Stomach smooth muscle (tissue), 2 donors: ENCODE results near the gene RARRES1.

Experiments
- H3K27ac ChIP-seq: one replicate; pipeline ENCODE4 v1.7.0; 2013; ENCODE audit warnings: mild to moderate bottlenecking, low read length, inconsistent platforms
- H3K27me3 ChIP-seq, 2 donors: one replicate each; pipeline ENCODE4 v1.7.0; 2013; ENCODE audit warnings: low read length in 2 of 2; ENCODE audit not compliant: insufficient read depth in 2 of 2, control insufficient read depth in 1 of 2
- H3K36me3 ChIP-seq, 2 donors: one replicate each; pipeline ENCODE4 v1.7.0; 2013; ENCODE audit warnings: low read length in 2 of 2; ENCODE audit not compliant: control insufficient read depth in 2 of 2, insufficient read depth in 2 of 2
- H3K4me1 ChIP-seq: one replicate; pipeline ENCODE4 v1.7.0; 2013; ENCODE audit warnings: low read length; ENCODE audit not compliant: control insufficient read depth, insufficient read depth
- H3K4me3 ChIP-seq, 2 donors: one replicate each; pipeline ENCODE4 v1.7.0; 2013; ENCODE audit warnings: low read length in 2 of 2
- H3K9ac ChIP-seq, 2 donors: one replicate each; pipeline ENCODE4 v1.7.0; 2013; ENCODE audit warnings: low read length in 2 of 2, mild to moderate bottlenecking in 1 of 2
- H3K9me3 ChIP-seq, 2 donors: one replicate each; pipeline ENCODE4 v1.7.0; 2013; ENCODE audit warnings: low read length in 2 of 2; ENCODE audit not compliant: control insufficient read depth in 2 of 2
- donor health status: healthy.
- donor health status: Pancreatic carcinoma.

RARRES1 gene

GRCh38 chr3:158744567-158745288, 12.5 kb upstream of the RARRES1 start:
- Histone ChIP-seq H3K4me1 (peaks cover 4% of the 10 kb centered on the region), H3K4me3 (no peak overlapping the region), H3K9ac (no peak overlapping the region), H3K36me3 (peaks cover 12 to 19% of the 10 kb centered on the region in 2 donors), H3K9me3 (no peaks in the 10 kb centered on the region), H3K27ac (no peak overlapping the region), H3K27me3 (no peaks in the 10 kb centered on the region)

- no peak overlapping the region for H3K4me3 ChIP-seq
- H3K9me3 ChIP-seq, result no peaks in the 10 kb centered on the region
- peaks cover 7 to 17% of the 10 kb centered on the region in 2 donors for H3K36me3 ChIP-seq
- H3K27ac ChIP-seq, result no peak overlapping the region
- H3K9ac ChIP-seq, result no peak overlapping the region
- peaks cover 4% of the 10 kb centered on the region for H3K4me1 ChIP-seq
- H3K27me3 ChIP-seq, result no peaks in the 10 kb centered on the region
Measured at GRCh38 chr3:158743664-158744566, 11.7 kb upstream of the RARRES1 start.

GRCh38 chr3:158742871-158743663, 10.8 kb upstream of the RARRES1 start:
- H3K4me3 ChIP-seq, result no peak overlapping the region
- no peaks in the 10 kb centered on the region for H3K9me3 ChIP-seq
- no peaks in the 10 kb centered on the region for H3K27me3 ChIP-seq
- H3K4me1 ChIP-seq, result no peaks in the 10 kb centered on the region
- H3K36me3 ChIP-seq, result peaks cover 7 to 23% of the 10 kb centered on the region in 2 donors
- no peak overlapping the region for H3K27ac ChIP-seq
- H3K9ac ChIP-seq, result no peak overlapping the region

- Histone ChIP-seq H3K27ac (no peak overlapping the region), H3K4me3 (no peak overlapping the region), H3K9me3 (peaks cover 6 to 7% of the 10 kb centered on the region in 2 donors), H3K9ac (no peak overlapping the region), H3K4me1 (no peaks in the 10 kb centered on the region), H3K36me3 (peaks cover 0 to 20% of the 10 kb centered on the region in 2 donors), H3K27me3 (no peaks in the 10 kb centered on the region)
Measured at GRCh38 chr3:158739661-158740060, 7.4 kb upstream of the RARRES1 start.

GRCh38 chr3:158739078-158739477, 6.8 kb upstream of the RARRES1 start:
- Histone ChIP-seq H3K4me3 (no peak overlapping the region), H3K27me3 (no peaks in the 10 kb centered on the region), H3K9ac (no peak overlapping the region), H3K4me1 (peaks cover 1% of the 10 kb centered on the region), H3K9me3 (peaks cover 6 to 7% of the 10 kb centered on the region in 2 donors), H3K36me3 (peaks cover 0 to 20% of the 10 kb centered on the region in 2 donors), H3K27ac (no peak overlapping the region)

- no peak overlapping the region for H3K27ac ChIP-seq
- H3K27me3 ChIP-seq, result no peaks in the 10 kb centered on the region
- peaks cover 0 to 20% of the 10 kb centered on the region in 2 donors for H3K36me3 ChIP-seq
- H3K9ac ChIP-seq, result no peak overlapping the region
- H3K9me3 ChIP-seq, result peaks cover 6 to 7% of the 10 kb centered on the region in 2 donors
- H3K4me1 ChIP-seq, result peaks cover 3% of the 10 kb centered on the region
- no peak overlapping the region for H3K4me3 ChIP-seq
Measured at GRCh38 chr3:158738653-158739052, 6.4 kb upstream of the RARRES1 start.

GRCh38 chr3:158737976-158738615, 5.8 kb upstream of the RARRES1 start:
- H3K27ac ChIP-seq, result no peak overlapping the region
- no peak overlapping the region for H3K4me3 ChIP-seq

GRCh38 chr3:158737410-158737809, 5.2 kb upstream of the RARRES1 start:
- Histone ChIP-seq H3K4me3 (no peak overlapping the region), H3K36me3 (peaks cover 0 to 20% of the 10 kb centered on the region in 2 donors), H3K27ac (no peak overlapping the region), H3K9ac (no peak overlapping the region), H3K27me3 (no peaks in the 10 kb centered on the region), H3K4me1 (peaks cover 8% of the 10 kb centered on the region), H3K9me3 (peaks cover 6 to 7% of the 10 kb centered on the region in 2 donors)

More at GRCh38 chr3:158737976-158738615, 5.8 kb upstream of the RARRES1 start:
- Histone ChIP-seq H3K36me3 (peaks cover 0 to 20% of the 10 kb centered on the region in 2 donors), H3K9me3 (peaks cover 6 to 7% of the 10 kb centered on the region in 2 donors), H3K4me1 (peaks cover 3% of the 10 kb centered on the region), H3K27me3 (no peaks in the 10 kb centered on the region), H3K9ac (no peak overlapping the region)

GRCh38 chr3:158735296-158736033, 3.2 kb upstream of the RARRES1 start:
- Histone ChIP-seq H3K27me3 (no peaks in the 10 kb centered on the region), H3K36me3 (peaks cover 0 to 16% of the 10 kb centered on the region in 2 donors), H3K4me3 (no peak overlapping the region), H3K9ac (no peak overlapping the region), H3K27ac (no peak overlapping the region), H3K4me1 (peaks cover 18% of the 10 kb centered on the region), H3K9me3 (peaks cover 6 to 7% of the 10 kb centered on the region in 2 donors)
